NCI-H2029 treated with DMSO at 0.1 percent for 48 hours (cell line): ENCODE data around the gene SH3D19.
"Not testable (repeated sequence)": the region's sequence is repeated elsewhere in the genome, so short reads cannot be mapped to it uniquely, and the experiment has no call there.

ENCODE experiments used
- DNase-seq: peaks from one replicate; lab custom pipeline; 2025; lab: John Stamatoyannopoulos, UW

Gene SH3D19

GRCh38 chr4:151321586-151321985 is 3.8 kb downstream of the SH3D19 start:
- no peak for DNase-seq

- no peak for DNase-seq
Measured at GRCh38 chr4:151319490-151319889, 5.9 kb downstream of the SH3D19 start.

- no peak for DNase-seq
Measured at GRCh38 chr4:151318307-151319006, 6.9 kb downstream of the SH3D19 start.

- DNase-seq, result no peak
Measured at GRCh38 chr4:151316645-151317044, 8.8 kb downstream of the SH3D19 start.

- no peak for DNase-seq
Measured at GRCh38 chr4:151315212-151315886, 10.1 kb downstream of the SH3D19 start.

- DNase-seq, result no peak
Measured at GRCh38 chr4:151314479-151314878, 10.9 kb downstream of the SH3D19 start.

GRCh38 chr4:151314010-151314355 is 11.4 kb downstream of the SH3D19 start:
- no peak for DNase-seq

GRCh38 chr4:151313306-151314009 is 11.9 kb downstream of the SH3D19 start:
- no peak for DNase-seq

GRCh38 chr4:151310124-151310728 is 15.2 kb downstream of the SH3D19 start:
- DNase-seq, result no peak

- DNase-seq, result no peak
Measured at GRCh38 chr4:151304755-151305154, 20.6 kb downstream of the SH3D19 start.

GRCh38 chr4:151304226-151304625 is 21.2 kb downstream of the SH3D19 start:
- DNase-seq, result no peak

GRCh38 chr4:151302432-151302831 is 23.0 kb downstream of the SH3D19 start:
- no peak for DNase-seq

GRCh38 chr4:151297170-151297569 is 28.2 kb downstream of the SH3D19 start:
- no peak for DNase-seq

GRCh38 chr4:151296227-151296626 is 29.2 kb downstream of the SH3D19 start:
- no peak for DNase-seq

GRCh38 chr4:151294833-151295496 is 30.4 kb downstream of the SH3D19 start:
- no peak for DNase-seq

GRCh38 chr4:151292038-151292437 is 33.4 kb downstream of the SH3D19 start:
- no peak for DNase-seq

GRCh38 chr4:151291485-151291884 is 33.9 kb downstream of the SH3D19 start:
- no peak for DNase-seq

- DNase-seq, result no peak
Measured at GRCh38 chr4:151287409-151287808, 38.0 kb downstream of the SH3D19 start.

- DNase-seq, result no peak
Measured at GRCh38 chr4:151284534-151285245, 40.7 kb downstream of the SH3D19 start.

GRCh38 chr4:151276787-151277562 is 48.4 kb downstream of the SH3D19 start, which contains the start of gene PRSS48:
Gene PRSS48, plus strand, starts transcription at chr4:151277161. Its CDS starts 12 bp downstream, at chr4:151277173.
- no peak for DNase-seq

- not testable (repeated sequence) for DNase-seq
Measured at GRCh38 chr4:151268905-151269304, 56.5 kb downstream of the SH3D19 start.
